ENCODE data around the gene IP6K1.

Gene IP6K1

GRCh38 chr3:49723296-49723627 is 63.1 kb downstream of the IP6K1 start:
- DNase-seq: no peak

- DNase-seq: no peak
Measured at GRCh38 chr3:49722896-49723295, 63.4 kb downstream of the IP6K1 start.

DNA sequence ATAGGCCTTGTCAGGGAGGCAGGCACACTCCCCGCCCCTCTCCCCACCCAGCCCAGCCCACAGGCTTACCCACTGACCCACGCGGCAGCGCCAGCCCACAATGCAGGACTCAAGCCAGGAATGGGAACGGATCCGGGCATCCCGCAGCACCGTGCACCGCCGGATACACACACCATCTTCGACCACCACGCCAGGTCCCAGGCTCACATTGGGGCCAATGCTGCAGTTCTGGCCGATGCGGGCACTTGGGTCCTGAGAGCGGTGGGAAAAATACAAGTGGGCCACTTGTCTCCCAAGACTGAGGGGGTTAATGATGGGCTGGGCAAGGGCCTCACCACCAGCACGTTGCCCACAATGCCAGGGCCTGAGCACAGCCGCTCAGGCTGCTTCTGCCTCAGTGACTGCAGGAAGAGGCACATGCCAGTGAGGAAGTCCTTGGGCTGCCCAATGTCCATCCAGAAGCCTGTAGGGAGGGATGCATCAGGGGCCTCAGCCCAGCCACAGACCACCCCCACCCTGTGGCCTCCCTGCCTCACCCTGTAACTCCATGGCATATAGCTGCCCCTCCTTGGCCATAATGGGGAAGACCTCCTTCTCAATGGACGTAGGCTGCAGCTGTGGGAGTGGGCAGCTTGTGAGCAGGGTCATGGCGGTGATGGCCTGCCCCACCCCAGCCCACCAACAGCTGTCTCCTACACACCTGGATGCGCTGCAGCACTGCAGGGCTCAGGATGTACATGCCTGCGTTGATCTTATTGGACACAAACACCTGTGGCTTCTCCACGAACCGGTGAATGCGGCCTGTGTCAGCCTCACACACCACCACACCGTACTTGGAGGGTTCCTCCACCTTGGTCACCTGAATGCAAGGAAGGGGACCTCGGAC is 64.2 kb downstream of the IP6K1 start:
- DNase-seq: no peak

GRCh38 chr3:49721596-49721895 is 64.8 kb downstream of the IP6K1 start:
- DNase-seq: no peak

DNA sequence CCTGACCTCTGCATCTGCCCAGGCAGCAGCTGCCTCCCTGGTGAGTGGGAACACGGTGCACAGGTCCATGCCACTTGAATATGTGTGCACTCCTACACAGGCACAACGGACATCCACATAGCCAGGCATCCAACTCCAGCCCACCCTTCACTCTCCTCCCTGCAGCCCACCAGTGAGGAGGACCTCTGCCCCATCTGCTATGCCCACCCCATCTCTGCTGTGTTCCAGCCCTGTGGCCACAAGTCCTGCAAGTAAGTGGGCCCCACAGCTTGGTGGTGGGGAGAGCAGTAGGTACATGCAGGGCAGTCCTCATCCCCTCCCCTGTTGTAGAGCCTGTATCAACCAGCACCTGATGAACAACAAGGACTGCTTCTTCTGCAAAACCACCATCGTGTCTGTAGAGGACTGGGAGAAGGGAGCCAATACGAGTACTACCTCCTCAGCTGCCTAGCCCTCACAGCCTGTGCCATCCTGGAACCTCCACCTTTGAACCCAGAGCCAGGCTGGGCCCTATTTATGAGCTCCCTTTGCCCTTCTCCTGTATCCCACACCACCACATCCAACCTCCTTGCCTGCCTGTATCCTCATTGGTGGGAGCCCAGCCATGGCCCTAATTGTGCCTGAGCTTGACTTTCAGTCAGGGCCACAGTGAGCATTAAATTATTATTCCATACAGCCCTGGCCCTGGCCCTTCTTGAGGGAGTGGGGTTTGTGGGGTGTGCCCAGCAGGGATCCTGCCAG is 65.3 kb downstream of the IP6K1 start:
- DNase-seq: no peak

- no peak for DNase-seq
Measured at GRCh38 chr3:49719214-49719884, 67.0 kb downstream of the IP6K1 start, which contains the start of gene AMIGO3. TSS of gene AMIGO3 (minus strand) at chr3:49719684. CDS start at chr3:49719465, 219 bp downstream.

DNA sequence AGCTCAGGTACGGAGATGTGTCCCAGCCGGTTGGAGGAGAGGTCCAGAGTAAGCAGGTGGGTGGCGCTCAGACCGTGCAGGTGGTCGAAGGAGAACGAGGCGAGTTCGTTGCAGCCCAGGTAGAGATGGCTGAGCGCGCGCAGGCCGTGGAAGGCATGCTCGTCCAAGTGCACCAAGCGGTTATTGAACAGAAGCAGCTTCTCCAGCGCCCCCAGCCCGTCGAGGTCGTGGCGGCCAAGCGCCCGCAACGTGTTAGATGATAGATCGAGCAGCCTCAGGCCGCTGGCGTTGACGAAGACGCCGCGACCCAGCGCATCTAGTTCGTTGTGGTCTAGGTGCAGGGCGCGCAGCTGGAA is 67.5 kb downstream of the IP6K1 start:
- no peak for DNase-seq

DNA sequence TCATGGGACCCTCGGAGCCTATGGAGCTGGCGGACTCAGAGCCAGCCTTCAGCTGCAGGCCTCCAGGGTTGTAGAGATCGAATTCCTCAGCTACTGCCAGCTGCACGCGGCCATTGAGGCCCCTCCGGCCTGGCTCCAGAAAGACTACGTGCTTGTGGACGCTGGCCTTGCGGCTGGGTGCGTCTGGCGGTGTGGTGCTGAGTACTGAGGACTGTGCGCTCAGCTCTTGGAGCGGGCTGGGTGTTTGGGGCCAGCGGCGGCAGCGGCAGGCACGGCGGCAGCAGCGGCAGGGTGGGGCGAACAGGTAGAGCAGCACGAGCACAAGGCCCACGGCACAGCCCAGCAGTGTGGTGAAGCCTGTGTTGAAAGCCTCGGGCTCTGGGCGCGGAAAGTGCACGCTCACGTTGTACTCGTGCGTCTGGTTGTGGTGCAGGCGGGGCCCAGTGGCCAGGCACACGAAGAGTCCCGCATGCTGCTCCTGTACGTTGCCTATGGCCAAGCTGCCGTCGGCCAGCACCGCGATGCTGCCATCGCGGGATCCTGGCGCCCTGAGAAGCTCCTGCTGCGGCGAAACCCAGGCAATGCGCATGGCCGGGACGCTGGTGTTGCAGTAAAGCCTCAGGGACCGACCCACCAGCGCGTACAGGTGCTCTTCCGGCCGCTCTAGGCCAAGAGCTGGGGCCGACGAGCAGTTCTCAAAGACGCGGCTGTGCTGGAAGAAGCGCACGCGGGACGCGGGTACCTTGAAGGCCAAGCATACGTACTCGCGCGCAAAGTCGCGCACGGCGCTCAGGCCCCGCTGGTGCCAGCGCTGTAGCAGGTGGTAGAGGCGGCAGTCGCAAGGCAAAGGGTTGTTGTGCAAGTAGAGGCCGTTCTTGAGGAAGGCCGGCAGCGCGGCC is 68.1 kb downstream of the IP6K1 start:
- DNase-seq: no peak

DNA sequence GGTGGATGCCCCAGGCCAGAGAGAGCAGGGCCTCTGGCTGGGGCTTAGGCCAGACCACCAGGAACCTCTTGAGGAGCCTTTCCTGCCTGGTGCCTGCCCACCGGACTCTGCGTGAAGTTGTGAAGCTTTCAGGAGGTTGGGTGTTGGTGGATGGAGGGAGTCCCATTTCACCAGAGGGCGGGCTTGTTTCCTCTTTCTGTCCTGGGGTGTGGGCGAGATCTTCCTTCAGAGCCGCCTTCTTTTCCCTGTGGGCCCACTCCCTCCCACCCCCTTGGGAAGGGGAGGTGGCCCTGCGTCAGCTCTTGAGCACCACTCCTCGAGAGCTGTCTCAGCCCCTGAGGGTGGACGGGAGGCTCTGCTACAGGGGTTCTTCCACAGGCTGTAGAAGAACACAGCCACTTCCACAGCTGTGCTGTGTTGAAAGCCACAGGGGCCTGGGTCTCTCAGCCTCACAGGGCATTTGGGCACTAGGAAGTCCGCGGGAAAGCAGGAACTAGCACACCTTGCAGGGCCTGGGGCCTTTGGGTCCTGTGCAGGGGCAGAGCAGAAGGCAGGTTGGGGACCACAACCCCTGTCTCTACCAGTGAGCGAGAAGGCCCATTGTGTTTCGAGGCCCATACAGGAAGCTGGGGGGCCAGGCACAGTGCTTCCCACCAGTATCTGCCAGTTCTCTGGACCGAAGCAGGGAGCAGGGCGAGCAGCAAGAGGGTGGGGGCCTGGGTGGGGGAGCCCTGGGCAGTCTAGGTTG is 69.0 kb downstream of the IP6K1 start:
- no peak for DNase-seq

- no peak for DNase-seq
Measured at GRCh38 chr3:49716691-49717210, 69.6 kb downstream of the IP6K1 start.

GRCh38 chr3:49716169-49716568 is 70.2 kb downstream of the IP6K1 start:
- no peak for DNase-seq

DNA sequence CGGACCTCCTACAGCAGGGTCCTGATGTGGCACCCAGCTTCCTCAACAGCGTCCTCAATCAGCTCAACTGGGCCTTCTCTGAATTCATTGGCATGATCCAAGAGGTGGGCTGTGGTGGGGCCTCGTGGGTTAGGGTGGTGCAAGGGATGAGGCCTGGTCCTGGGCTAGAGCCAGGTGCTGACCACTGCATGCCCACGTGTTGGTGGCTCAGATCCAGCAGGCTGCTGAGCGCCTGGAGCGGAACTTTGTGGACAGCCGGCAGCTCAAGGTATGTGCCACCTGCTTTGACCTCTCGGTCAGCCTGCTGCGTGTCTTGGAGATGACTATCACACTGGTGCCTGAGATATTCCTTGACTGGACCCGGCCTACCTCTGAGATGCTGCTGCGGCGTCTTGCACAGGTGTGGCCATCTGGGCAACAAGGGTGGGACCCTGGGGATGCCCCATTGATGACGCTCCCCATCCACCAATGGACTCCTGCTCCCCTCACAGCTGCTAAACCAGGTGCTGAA is 70.7 kb downstream of the IP6K1 start:
- DNase-seq: no peak

- DNase-seq: no peak
Measured at GRCh38 chr3:49714728-49715550, 71.4 kb downstream of the IP6K1 start.

GRCh38 chr3:49713336-49714105 is 72.8 kb downstream of the IP6K1 start:
- no peak for DNase-seq

DNA sequence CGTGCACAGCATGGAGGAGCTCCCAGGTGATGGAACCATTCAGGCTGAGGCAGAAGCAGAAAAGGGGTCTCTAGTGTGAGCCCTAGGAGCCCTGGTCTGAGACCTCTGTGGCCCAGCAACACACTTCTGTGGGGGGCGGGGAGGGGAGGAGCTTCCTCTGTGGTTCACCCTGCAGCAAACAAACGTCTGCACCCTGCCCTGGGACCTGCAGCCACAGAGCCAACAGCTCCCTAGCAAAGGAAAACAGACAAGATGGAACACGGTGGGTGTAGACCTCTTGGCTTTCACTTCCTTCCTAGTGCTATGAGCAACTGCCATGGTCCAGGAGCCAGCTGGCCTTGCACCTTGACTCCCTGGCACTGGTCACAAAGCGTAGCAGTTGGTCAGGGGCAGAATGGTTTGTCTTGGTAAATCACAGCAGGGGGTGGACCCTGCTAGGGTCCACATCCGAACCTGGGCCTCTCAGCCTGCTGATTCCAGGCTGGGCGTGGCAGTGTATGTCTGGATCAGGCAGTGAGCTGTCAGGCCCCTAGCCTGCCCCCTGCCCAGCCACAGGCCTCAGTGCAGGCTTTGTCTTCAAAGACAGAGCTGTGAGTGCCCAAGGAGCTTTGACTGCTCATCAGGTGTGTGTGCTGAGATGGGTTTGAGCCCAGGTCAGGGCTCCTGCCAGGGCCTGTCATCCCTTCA is 73.6 kb downstream of the IP6K1 start:
- DNase-seq: no peak

DNA sequence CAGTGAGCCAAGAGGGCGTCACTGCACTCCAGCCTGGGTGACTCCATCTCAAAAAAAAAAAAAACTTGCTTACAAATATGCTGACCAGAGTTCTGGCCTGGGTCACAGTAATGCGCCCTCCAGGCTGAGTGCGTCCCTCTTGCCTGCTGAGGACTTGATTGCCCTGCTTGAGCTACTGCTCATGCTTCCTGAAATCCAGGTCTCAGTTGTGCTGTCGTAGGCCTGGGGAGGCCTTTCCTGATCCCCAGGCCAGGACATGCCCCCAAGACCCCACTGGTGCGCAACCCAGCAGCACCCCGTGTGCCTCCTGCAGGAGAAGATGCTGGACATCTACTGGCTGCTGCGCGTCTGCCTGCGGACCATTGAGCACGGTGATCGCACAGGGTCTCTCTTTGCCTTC is 74.2 kb downstream of the IP6K1 start:
- DNase-seq: no peak

DNA sequence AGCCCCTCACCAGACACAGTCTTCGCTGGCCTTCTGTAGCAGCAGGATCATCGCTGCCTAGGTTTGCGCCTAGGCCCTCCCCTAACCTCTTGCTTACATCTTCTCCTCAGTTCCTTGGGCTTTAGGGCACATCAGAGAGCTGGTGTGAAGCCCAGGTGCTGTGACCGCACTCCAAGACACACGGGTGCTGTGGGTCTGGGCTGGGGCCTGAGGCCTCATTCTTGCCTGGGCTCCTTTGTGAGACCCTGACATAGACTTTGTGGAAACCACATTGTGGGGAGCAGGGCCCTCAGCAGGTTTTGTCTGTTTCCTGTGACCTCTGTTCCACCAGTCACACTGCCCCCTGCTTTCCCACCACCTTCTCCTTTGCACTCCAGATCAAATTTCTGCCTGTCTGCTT is 74.9 kb downstream of the IP6K1 start:
- DNase-seq: no peak

GRCh38 chr3:49709852-49710251 is 76.5 kb downstream of the IP6K1 start:
- DNase-seq: no peak

DNA sequence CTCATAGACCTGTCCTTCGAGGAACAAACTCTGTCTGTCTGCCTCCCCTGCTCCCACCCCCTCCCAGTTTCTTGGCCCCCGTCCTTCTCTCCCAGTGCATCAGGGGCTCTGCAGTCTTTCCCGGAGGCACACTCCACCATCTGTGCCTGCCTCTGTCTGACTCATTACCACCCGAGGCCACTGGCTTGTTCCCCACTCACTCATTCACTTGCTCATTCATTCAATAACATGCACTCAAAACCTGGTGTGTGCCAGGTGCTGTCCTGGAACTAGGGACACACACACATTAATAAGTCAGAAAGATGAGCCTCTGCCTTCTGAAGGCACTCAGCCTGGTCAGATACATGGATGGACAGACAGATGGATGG is 79.2 kb downstream of the IP6K1 start:
- DNase-seq: no peak
